Cortex of kidney (tissue), 1 donor: ENCODE data around the gene KIFAP3.
"Not testable (repeated sequence)": the region's sequence is repeated elsewhere in the genome, so short reads cannot be mapped to it uniquely, and the experiment has no call there.

ENCODE experiments used
- DNase-seq: peaks from one replicate; lab custom pipeline; 2025; lab: John Stamatoyannopoulos, UW

Gene KIFAP3

DNA sequence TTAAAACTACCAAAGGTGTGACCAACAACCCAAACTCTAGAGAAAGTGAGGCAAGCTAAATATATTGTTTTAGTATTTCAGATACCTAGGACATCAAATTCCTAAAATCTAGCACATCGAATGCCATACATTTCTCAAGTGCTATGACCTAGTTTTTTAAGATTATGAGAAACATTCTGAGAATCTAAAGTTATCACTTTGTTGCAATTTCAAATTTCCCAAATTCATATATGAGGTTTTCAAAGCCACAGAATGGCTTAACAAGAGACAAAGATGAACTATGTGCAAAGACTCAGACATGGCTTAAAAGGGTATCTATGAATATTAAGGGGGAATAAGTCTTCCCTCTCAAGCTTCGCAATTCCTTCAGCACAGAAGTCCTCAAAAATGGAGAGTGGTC, 187.6 kb downstream of the KIFAP3 start:
- no peak for DNase-seq

GRCh38 chr1:169886422-169886821, 188.1 kb downstream of the KIFAP3 start:
- no peak for DNase-seq

DNA sequence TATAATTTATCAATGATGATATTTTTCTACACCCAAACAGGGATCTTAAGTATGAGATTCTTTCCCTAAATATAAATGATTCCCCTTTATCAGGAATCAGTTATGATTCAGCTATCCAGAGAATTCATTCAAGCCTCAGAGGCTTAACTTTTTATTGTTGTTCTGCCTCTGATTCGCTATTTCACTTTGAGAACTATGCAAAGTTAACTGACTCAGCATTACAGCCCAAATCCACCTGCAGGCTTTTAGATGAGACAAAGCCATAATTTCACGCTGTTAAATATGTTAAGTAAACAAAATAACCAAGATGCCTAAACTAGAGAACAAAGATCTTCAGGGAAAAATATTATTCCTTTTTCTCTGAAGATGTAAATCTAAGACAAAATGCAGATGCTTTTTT, 189.3 kb downstream of the KIFAP3 start:
- no peak for DNase-seq

DNA sequence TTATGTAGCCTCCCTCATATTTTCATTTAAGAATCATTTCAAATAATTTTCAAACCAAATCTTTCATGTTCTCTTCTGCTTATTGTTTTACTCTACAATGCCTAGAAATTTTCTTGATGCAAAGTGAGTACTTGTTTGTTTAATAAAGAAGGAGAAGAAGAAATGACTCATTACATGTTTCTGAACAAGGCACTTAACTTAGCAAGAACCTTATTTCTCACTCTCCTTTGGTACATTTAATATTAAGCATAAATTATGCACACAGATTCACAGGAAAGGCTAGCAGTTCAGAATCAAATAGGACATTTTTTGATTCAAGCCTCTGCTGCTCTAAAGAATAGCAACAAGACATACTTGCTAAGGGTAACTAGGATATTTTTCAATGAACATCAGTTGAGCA, 189.9 kb downstream of the KIFAP3 start:
- no peak for DNase-seq

DNA sequence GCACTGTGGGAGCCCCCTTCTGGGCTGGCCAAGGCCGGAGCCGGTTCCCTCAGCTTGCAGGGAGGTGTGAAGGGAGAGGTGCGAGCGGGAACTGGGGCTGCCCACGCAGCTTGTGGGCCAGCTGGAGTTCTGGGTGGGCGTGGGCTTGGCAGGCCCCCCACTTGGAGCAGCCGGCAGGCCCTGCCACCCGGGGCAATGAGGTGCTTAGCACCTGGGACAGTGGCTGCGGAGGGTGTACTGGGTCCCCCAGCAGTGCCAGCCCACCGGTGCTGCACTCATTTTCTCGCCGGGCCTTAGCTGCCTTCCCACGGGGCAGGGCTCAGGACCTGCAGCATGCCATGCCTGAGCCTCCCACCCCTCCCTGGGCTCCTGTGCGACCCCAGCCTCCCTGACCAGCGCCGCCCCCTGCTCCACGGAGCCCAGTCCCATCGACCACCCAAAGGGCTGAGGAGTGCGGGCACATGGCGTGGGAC, 192.4 kb downstream of the KIFAP3 start:
- no peak for DNase-seq

- no peak for DNase-seq
Observed at GRCh38 chr1:169879034-169879840, 195.3 kb downstream of the KIFAP3 start.

GRCh38 chr1:169878498-169878897, 196.0 kb downstream of the KIFAP3 start:
- no peak for DNase-seq

DNA sequence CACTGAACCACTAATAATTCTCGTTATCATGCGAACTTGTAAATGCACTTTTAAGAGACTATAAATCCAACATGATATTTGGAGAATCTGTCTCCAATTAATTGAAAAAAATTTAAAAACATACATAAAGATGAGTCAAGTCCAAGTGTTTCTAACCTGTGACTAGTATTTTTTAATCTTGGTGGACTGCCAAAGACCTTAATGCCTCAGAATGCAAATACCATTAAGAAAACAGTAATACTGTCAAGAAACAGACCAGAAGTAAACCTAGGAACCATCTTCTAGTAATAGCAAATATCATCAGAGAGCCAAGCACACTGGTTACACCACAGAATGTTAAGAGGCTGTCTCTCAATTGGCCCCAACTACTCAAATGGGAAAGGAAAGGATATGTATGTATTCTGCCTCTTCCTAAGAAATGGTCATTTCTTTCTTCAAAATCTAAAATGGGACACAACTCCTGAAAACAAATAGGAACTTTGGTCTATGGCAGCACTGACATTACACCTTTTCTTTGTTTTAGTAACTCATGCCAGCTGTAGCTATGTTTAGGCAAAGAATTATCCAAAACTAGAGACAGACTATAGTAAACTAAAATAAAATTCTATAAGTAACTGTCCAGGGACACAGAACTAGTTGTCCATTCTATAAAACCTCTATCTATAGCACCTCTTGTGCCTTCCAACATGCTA, 196.5 kb downstream of the KIFAP3 start:
- DNase-seq = no peak

GRCh38 chr1:169874229-169874628, 200.3 kb downstream of the KIFAP3 start:
- DNase-seq = no peak

GRCh38 chr1:169873582-169874199, 200.8 kb downstream of the KIFAP3 start:
- DNase-seq = no peak

DNA sequence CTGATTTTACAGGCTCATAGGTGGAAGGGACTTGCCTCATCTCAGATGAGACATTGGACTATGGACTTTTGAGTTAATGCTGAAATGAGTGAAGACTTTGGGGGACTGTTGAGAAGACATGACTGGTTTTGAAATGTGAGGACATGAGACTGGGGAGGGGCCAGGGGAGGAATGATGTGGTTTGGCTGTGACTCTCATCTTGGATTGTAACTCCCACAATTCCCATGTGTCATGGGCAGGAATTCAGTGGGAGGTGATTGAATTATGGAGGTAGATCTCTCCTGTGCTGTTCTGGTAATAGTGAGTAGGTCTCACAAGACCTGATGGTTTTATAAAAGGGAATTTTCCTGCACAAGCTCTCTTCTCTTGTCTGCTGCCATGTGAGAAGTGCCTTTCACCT, 201.6 kb downstream of the KIFAP3 start:
- no peak for DNase-seq

DNA sequence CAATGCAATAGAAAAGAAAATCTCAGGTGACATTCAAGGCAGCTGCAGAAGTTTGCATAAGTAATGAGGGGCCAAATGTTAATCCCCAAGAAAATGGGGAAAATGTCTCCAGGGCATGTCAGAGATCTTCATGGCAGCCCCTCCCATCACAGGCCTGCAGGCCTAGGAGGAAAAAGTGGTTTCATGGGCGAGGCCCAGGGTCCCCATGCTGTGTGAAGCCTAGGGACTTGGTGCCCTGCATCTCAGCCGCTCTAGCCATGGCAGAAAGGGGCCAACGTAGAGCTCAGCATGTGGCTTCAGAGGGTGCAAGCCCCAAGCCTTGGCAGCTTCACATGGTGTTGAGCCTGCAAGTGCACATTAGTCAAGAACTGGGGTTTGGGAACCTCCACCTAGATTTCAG, 202.5 kb downstream of the KIFAP3 start:
- not testable (repeated sequence) for DNase-seq
